Measurements from ENCODE around the gene ACSBG1. TPM values are rescaled to one million over a fixed set of nuclear protein-coding genes. Genes with fewer than 3 reads are reported as not detected.
"Not testable (repeated sequence)": the region's sequence is repeated elsewhere in the genome, so short reads cannot be mapped to it uniquely, and the experiment has no call there.

ACSBG1 gene
- total RNA-seq, 1 donor from 2014 or later = 0.13 TPM

DNA sequence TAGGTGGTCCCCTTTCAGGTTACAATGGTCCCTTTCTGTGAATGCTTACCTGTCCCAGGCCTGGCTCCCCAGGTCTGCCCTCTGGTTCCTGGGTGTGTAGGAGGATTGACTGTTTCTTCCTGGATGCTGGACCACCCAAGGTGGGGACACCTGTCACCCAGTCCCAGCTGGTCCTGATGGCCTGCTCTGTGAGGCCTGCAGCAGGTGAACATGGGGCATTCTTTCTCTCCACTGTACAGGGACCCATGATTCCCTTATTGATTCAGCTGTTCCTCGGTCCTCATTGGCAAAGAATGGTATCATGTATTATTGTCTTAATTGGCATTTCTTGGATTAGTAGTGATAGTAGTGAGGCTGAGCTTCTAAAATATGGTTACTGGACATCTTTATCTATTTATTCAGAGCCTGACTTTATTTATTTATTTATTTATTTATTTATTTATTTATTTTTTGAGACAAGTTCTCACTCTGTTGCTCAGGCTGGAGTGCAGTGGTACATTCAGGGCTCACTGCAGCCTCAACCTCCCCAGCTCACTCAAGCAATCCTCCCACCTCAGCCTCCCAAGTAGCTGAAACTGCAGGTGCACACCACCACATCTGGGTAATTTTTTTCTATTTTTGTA, 21.2 kb upstream of the ACSBG1 start:
- H3K9me3 Mint-ChIP-seq (ENCODE audit: unreplicated experiment) = no peaks in the 10 kb centered on the region
- no peak for DNase-seq (ENCODE audit: low spot score)
- TF ChIP-seq, protein P1, sequence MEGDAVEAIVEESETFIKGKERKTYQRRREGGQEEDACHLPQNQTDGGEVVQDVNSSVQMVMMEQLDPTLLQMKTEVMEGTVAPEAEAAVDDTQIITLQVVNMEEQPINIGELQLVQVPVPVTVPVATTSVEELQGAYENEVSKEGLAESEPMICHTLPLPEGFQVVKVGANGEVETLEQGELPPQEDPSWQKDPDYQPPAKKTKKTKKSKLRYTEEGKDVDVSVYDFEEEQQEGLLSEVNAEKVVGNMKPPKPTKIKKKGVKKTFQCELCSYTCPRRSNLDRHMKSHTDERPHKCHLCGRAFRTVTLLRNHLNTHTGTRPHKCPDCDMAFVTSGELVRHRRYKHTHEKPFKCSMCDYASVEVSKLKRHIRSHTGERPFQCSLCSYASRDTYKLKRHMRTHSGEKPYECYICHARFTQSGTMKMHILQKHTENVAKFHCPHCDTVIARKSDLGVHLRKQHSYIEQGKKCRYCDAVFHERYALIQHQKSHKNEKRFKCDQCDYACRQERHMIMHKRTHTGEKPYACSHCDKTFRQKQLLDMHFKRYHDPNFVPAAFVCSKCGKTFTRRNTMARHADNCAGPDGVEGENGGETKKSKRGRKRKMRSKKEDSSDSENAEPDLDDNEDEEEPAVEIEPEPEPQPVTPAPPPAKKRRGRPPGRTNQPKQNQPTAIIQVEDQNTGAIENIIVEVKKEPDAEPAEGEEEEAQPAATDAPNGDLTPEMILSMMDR (IDR thresholded peaks at IDR 0.05; ENCODE audit: unreplicated experiment) = no peak
- no peaks in the 10 kb centered on the region for H3K4me1 Mint-ChIP-seq (ENCODE audit: unreplicated experiment)
- no peak overlapping the region for H3K27ac Mint-ChIP-seq (ENCODE audit: unreplicated experiment)
- H3K27me3 Mint-ChIP-seq (ENCODE audit: unreplicated experiment) = no peaks in the 10 kb centered on the region
- no peak overlapping the region for H3K4me3 Mint-ChIP-seq (ENCODE audit: unreplicated experiment)
- no peaks in the 10 kb centered on the region for H3K36me3 Mint-ChIP-seq (ENCODE audit: low read depth, unreplicated experiment)

DNA sequence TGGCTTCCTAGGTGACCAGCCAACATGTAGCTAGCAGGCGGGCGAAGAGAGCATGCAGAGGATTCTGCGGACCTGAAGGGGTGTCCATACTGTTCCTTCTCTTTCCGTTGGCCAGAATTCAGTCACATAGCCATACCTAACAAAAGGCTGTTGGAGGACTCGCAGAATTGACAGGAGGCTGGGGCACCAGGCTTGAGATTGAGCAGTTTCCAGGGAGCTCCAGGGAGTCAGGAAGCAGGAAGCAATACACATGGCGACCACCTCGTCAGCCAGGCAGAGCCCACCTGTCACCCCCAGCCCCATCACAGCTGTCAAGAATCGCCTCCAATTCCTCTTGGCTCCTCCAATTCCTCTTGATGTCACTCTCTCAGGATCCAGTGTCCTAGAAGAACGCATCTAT, 16.8 kb upstream of the ACSBG1 start:
- H3K4me3 Mint-ChIP-seq (ENCODE audit: unreplicated experiment) = no peak overlapping the region
- H3K27me3 Mint-ChIP-seq (ENCODE audit: unreplicated experiment) = no peaks in the 10 kb centered on the region
- no peaks in the 10 kb centered on the region for H3K36me3 Mint-ChIP-seq (ENCODE audit: low read depth, unreplicated experiment)
- no peak overlapping the region for H3K27ac Mint-ChIP-seq (ENCODE audit: unreplicated experiment)
- H3K9me3 Mint-ChIP-seq (ENCODE audit: unreplicated experiment) = no peaks in the 10 kb centered on the region
- TF ChIP-seq, protein P1 (IDR thresholded peaks at IDR 0.05; ENCODE audit: unreplicated experiment) = no peak
- no peaks in the 10 kb centered on the region for H3K4me1 Mint-ChIP-seq (ENCODE audit: unreplicated experiment)
- no peak for DNase-seq (ENCODE audit: low spot score)

DNA sequence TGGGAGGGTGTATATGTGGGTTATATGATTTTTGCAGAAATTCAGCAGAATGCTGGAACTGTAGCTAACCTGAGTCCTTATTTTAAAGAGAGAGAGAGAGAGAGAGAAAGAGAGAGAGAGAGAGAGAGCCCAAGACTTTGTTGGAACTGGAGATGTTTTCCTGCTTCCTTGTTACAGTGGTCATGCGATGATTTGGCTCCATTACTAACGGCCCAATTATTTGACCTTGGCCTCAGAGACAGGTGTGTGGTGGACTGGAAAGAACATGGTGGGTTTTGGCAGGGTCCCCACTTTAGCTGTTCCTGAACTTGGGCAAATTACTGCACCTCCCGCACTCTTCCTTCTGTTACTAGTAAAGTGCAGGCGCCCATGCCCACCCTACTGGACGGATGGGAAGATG, 14.8 kb upstream of the ACSBG1 start:
- no peaks in the 10 kb centered on the region for H3K4me1 Mint-ChIP-seq (ENCODE audit: unreplicated experiment)
- no peaks in the 10 kb centered on the region for H3K36me3 Mint-ChIP-seq (ENCODE audit: low read depth, unreplicated experiment)
- no peaks in the 10 kb centered on the region for H3K27me3 Mint-ChIP-seq (ENCODE audit: unreplicated experiment)
- H3K4me3 Mint-ChIP-seq (ENCODE audit: unreplicated experiment) = no peak overlapping the region
- H3K27ac Mint-ChIP-seq (ENCODE audit: unreplicated experiment) = peak overlapping the region; percentile 16
- TF ChIP-seq, protein P1 (IDR thresholded peaks at IDR 0.05; ENCODE audit: unreplicated experiment) = no peak
- H3K9me3 Mint-ChIP-seq (ENCODE audit: unreplicated experiment) = no peaks in the 10 kb centered on the region
- DNase-seq (ENCODE audit: low spot score) = no peak

DNA sequence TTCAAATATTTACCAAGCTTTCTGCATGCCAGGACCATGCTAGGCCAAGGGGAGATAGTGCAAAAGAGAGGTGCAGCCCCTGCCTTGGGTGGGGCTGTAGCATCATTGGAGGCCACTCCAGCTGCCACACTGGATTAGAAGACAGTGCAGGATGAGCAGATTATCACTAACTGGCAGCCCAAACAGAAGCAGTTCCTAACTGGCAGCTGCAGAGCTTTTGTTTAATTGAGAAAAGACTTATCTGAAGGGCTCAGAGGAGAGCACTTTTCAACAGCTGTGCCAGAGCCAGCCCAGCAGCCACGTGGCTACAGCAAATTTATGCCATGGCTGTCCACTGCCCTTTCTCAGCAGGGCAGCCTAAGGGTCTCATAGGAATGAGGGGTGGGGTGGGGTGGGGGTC, 13.5 kb upstream of the ACSBG1 start:
- Mint-ChIP-seq H3K27ac (ENCODE audit: unreplicated experiment) (no peak overlapping the region), H3K4me1 (ENCODE audit: unreplicated experiment) (no peaks in the 10 kb centered on the region), H3K9me3 (ENCODE audit: unreplicated experiment) (no peaks in the 10 kb centered on the region), H3K4me3 (ENCODE audit: unreplicated experiment) (no peak overlapping the region), H3K27me3 (ENCODE audit: unreplicated experiment) (no peaks in the 10 kb centered on the region), H3K36me3 (ENCODE audit: low read depth, unreplicated experiment) (no peaks in the 10 kb centered on the region)
- TF ChIP-seq, protein P1 (IDR thresholded peaks at IDR 0.05; ENCODE audit: unreplicated experiment) = no peak
- DNase-seq (ENCODE audit: low spot score) = no peak

DNA sequence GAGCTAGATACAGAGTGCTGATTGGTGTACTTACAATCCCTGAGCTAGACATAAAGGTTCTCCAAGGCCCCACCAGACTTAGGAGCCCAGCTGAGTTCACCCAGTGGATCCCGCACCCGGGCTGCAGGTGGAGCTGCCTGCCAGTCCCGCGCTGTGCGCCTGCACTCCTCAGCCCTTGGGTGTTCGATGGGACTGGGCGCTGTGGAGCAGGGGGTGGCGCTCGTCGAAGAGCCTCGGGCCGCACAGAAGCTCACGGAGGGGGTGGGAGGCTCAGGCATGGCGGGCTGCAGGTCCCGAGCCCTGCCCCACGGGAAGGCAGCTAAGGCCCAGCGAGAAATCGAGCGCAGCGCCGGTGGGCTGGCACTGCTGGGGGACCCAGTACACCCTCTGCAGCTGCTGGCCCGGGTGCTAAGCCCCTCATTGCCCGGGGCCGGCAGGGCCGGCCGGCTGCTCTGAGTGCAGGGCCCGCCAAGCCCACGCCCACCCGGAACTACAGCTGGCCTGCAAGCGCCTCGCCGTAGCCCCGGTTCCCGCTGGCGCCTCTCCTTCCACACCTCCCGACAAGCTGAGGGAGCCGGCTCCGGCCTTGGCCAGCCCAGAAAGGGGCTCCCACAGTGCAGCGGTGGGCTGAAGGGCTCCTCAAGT, 11.7 kb upstream of the ACSBG1 start:
- H3K9me3 Mint-ChIP-seq (ENCODE audit: unreplicated experiment); DNase-seq (ENCODE audit: low spot score); H3K4me1 Mint-ChIP-seq (ENCODE audit: unreplicated experiment); H3K27me3 Mint-ChIP-seq (ENCODE audit: unreplicated experiment); H3K4me3 Mint-ChIP-seq (ENCODE audit: unreplicated experiment); H3K36me3 Mint-ChIP-seq (ENCODE audit: low read depth, unreplicated experiment); H3K27ac Mint-ChIP-seq (ENCODE audit: unreplicated experiment): not testable (repeated sequence)

DNA sequence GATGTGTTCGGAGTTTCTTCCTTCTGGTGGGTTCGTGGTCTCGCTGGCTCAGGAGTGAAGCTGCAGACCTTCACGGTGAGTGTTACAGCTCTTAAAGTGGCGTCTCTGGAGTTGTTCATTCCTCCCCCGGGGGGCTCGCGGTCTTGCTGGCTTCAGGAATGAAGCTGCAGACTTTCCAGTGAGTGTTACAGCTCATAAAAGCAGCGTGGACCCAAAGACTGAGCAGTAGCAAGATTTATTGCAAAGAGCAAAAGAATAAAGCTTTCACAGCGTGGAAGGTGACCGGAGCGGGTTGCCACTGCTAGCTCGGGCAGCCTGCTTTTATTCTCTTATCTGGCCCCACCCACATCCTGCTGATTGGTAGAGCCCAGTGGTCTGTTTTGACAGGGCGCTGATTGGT, 11.0 kb upstream of the ACSBG1 start:
- not testable (repeated sequence) for H3K4me1 Mint-ChIP-seq (ENCODE audit: unreplicated experiment); H3K27me3 Mint-ChIP-seq (ENCODE audit: unreplicated experiment); H3K27ac Mint-ChIP-seq (ENCODE audit: unreplicated experiment); H3K9me3 Mint-ChIP-seq (ENCODE audit: unreplicated experiment); DNase-seq (ENCODE audit: low spot score); H3K36me3 Mint-ChIP-seq (ENCODE audit: low read depth, unreplicated experiment)
- peak overlapping the region; percentile 59 for H3K4me3 Mint-ChIP-seq (ENCODE audit: unreplicated experiment)

All from endothelial cell (in vitro differentiated cells).